Loucy (cell line): ENCODE results near the gene RAB1A.

Source experiments
- CTCF ChIP-seq: fragments of 200-600 bp; sonication (generic); conservative IDR thresholded peaks from 2 replicates; pipeline ENCODE4 v1.5.1; 2014; ENCODE audit warnings: mild to moderate bottlenecking, antibody characterized with exemption, low read length
- EZH2phosphoT487 ChIP-seq: fragments of 200-600 bp; IDR thresholded peaks from 2 replicates; pipeline ENCODE4 v1.6.1; 2018; ENCODE audit warnings: antibody characterized with exemption, mild to moderate bottlenecking, moderate library complexity, borderline replicate concordance

GRCh38 chr2:65039640-65040039, 90.3 kb downstream of the RAB1A start:
- TF ChIP-seq CTCF (no peak), EZH2phosphoT487 (no peak)
